CD4-positive, alpha-beta T cell treated with Interleukin-17A for 1 hour (primary cell): ENCODE measurements around the gene NR2C1.
A peak's percentile ranks its signal among the peaks of the same experiment; 100 is the strongest.
"Not testable (repeated sequence)": the region's sequence is repeated elsewhere in the genome, so short reads cannot be mapped to it uniquely, and the experiment has no call there.

Source experiments
- DNase-seq: peaks from one replicate; pipeline ENCODE4 v3.0.0-alpha.2; 2020

NR2C1 gene

GRCh38 chr12:95072900-95073697, at the start of gene NR2C1:
TSS of gene NR2C1 (minus strand) at chr12:95073618. CDS start at chr12:95067384, 6,234 bp downstream.
- peak; percentile 96 for DNase-seq

GRCh38 chr12:95118788-95119179, 45.4 kb upstream of the NR2C1 start:
- no peak for DNase-seq

- DNase-seq: no peak
Observed at GRCh38 chr12:95118138-95118787, 44.8 kb upstream of the NR2C1 start.

GRCh38 chr12:95117178-95117599, 43.8 kb upstream of the NR2C1 start:
- peak; percentile 76 for DNase-seq

- peak; percentile 3 for DNase-seq
Observed at GRCh38 chr12:95116773-95117172, 43.4 kb upstream of the NR2C1 start.

GRCh38 chr12:95116341-95116740, 42.9 kb upstream of the NR2C1 start:
- no peak for DNase-seq

- DNase-seq: no peak
Observed at GRCh38 chr12:95115641-95116040, 42.2 kb upstream of the NR2C1 start.

- no peak for DNase-seq
Observed at GRCh38 chr12:95114766-95115405, 41.5 kb upstream of the NR2C1 start.

GRCh38 chr12:95107362-95107761, 33.9 kb upstream of the NR2C1 start:
- no peak for DNase-seq

- no peak for DNase-seq
Observed at GRCh38 chr12:95105540-95105939, 32.1 kb upstream of the NR2C1 start.

GRCh38 chr12:95104919-95105452, 31.6 kb upstream of the NR2C1 start:
- no peak for DNase-seq

GRCh38 chr12:95102916-95103671, 29.7 kb upstream of the NR2C1 start:
- peak; percentile 12 for DNase-seq

GRCh38 chr12:95101957-95102356, 28.5 kb upstream of the NR2C1 start:
- DNase-seq: not testable (repeated sequence)

GRCh38 chr12:95100264-95101190, 27.1 kb upstream of the NR2C1 start:
- no peak for DNase-seq

- no peak for DNase-seq
Observed at GRCh38 chr12:95099270-95099790, 25.9 kb upstream of the NR2C1 start.

GRCh38 chr12:95096852-95097251, 23.4 kb upstream of the NR2C1 start:
- no peak for DNase-seq

- DNase-seq: no peak
Observed at GRCh38 chr12:95096378-95096777, 23.0 kb upstream of the NR2C1 start.

- not testable (repeated sequence) for DNase-seq
Observed at GRCh38 chr12:95095866-95096265, 22.4 kb upstream of the NR2C1 start.

GRCh38 chr12:95089462-95089861, 16.0 kb upstream of the NR2C1 start:
- no peak for DNase-seq

GRCh38 chr12:95088379-95088778, 15.0 kb upstream of the NR2C1 start:
- DNase-seq: no peak

GRCh38 chr12:95085612-95086011, 12.2 kb upstream of the NR2C1 start:
- DNase-seq: no peak
